ENCODE data around the gene CTNNA3.

GRCh38 chr10:66326876-66327275 lies 1369.1 kb downstream of the CTNNA3 start:
- TF ChIP-seq CTCF (IDR thresholded peaks at IDR 0.05; ENCODE audit: low read depth, low read length, missing input control) (no peak), GABPA (IDR thresholded peaks at IDR 0.05 in 1 of 2, conservative IDR thresholded peaks at IDR 0.05 in 1 of 2) (no peak), MAX (IDR thresholded peaks at IDR 0.05) (no peak), SP1 (IDR thresholded peaks at IDR 0.05) (no peak), REST (IDR thresholded peaks at IDR 0.05) (no peak), TAF1 (conservative IDR thresholded peaks at IDR 0.05) (no peak), FOXA1 (IDR thresholded peaks at IDR 0.05) (no peak), RAD21 (IDR thresholded peaks at IDR 0.05) (no peak), YY1 (IDR thresholded peaks at IDR 0.05) (no peak), EGR1 (IDR thresholded peaks at IDR 0.05; ENCODE audit: low read depth in 2 of 2) (no peak), RXRA (IDR thresholded peaks at IDR 0.05) (no peak), ZBTB33 (IDR thresholded peaks at IDR 0.05) (no peak)
